Fibroblast of lung (primary cell): ENCODE results near the gene RHOD.

Experiments
- CTCF ChIP-seq, 2 donors: IDR thresholded peaks in 1 of 2; conservative IDR thresholded peaks in 1 of 2; 1 replicate in 1 of 2; 2 replicates in 1 of 2; pipeline ENCODE4 v1.5.1; 2011 to 2012; ENCODE audit warnings: low read length in 2 of 2, control low read depth in 1 of 2, inconsistent platforms in 1 of 2, low read depth in 1 of 2, mild to moderate bottlenecking in 1 of 2
- EZH2 ChIP-seq: IDR thresholded peaks from 2 replicates; pipeline ENCODE4 v1.5.1; 2012; ENCODE audit warnings: low read length, control low read depth, mild to moderate bottlenecking; ENCODE audit errors: missing control alignments

- TF ChIP-seq CTCF (conservative IDR thresholded peaks at IDR 0.05 in 1 of 2, IDR thresholded peaks at IDR 0.05 in 1 of 2; ENCODE audit: low read depth in 1 of 2, low read length in 2 of 2) (no peak), EZH2 (no peak)
Observed at GRCh38 chr11:67098799-67099429, 42.3 kb downstream of the RHOD start.
